GM19043 (cell line): ENCODE data around the gene POLR3E.

ENCODE experiments used
- ATAC-seq: cut with Tn5 transposase; IDR thresholded peaks from one replicate; pipeline ENCODE4 v1.9.1; 2021; ENCODE audit warnings: low read depth; ENCODE audit not compliant: unreplicated experiment

Gene POLR3E, protein sequence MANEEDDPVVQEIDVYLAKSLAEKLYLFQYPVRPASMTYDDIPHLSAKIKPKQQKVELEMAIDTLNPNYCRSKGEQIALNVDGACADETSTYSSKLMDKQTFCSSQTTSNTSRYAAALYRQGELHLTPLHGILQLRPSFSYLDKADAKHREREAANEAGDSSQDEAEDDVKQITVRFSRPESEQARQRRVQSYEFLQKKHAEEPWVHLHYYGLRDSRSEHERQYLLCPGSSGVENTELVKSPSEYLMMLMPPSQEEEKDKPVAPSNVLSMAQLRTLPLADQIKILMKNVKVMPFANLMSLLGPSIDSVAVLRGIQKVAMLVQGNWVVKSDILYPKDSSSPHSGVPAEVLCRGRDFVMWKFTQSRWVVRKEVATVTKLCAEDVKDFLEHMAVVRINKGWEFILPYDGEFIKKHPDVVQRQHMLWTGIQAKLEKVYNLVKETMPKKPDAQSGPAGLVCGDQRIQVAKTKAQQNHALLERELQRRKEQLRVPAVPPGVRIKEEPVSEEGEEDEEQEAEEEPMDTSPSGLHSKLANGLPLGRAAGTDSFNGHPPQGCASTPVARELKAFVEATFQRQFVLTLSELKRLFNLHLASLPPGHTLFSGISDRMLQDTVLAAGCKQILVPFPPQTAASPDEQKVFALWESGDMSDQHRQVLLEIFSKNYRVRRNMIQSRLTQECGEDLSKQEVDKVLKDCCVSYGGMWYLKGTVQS

DNA sequence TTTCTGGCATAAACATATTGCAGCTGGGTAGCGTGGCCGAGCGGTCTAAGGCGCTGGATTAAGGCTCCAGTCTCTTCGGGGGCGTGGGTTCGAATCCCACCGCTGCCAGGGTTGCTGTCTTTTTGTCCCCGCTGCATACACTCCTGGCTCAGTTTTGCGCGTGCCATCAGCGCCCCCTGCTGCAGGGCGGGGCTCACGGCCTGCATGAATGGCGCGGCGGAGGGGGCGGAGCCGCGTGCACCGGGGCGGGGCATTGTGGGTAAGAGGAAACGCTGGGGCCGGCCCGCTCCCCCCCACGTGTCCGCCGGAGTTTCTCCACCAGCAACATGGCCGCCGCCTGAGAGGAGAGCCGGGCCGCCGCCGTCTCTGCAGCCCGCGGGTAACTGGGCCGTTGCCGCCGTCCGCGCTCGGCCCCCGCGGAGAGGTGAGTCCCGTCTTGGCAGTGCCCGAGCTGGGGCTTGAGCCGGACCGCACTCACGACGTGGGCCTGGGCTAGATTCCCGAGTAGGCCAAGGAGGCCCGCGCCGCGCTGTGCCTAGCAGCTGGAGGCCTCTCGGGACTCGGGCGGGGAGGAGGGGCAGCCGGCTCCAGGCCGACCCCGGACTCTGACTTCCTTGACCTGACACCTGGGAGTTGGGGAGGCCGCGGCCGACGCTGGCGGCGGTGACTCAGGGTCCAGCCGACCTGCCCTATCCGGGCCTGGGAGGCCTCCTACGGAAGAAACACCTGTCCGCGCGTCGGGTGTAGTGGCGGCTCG lies at the start of gene POLR3E:
Gene POLR3E, plus strand, starts transcription at position 296 of the 757 bp plus-strand sequence. CDS start 5,560 bp downstream, outside the sequence.
- ATAC-seq = peak; percentile 84

- no peak for ATAC-seq
Observed at GRCh38 chr16:22250522-22250921, 46.7 kb upstream of the POLR3E start.

DNA sequence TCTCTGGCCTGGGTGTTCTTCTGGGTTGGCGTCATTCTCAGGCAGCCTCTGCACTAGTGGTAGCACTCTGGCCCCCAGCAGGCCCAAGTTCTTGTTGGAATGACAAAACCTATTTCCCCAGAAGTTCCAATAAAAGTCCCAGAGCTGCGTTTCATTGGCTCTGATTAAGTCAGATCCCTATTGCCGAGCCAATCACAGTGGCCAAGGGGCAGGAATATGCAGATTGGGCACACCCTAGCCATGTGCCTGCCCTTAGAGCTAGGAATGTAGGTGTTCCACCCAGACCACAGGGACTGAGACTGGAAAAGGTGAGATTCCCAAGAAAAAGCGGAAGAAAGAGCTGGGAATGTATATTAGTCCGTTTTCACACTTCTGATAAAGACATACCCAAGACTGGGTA lies 44.9 kb upstream of the POLR3E start:
- ATAC-seq = no peak

DNA sequence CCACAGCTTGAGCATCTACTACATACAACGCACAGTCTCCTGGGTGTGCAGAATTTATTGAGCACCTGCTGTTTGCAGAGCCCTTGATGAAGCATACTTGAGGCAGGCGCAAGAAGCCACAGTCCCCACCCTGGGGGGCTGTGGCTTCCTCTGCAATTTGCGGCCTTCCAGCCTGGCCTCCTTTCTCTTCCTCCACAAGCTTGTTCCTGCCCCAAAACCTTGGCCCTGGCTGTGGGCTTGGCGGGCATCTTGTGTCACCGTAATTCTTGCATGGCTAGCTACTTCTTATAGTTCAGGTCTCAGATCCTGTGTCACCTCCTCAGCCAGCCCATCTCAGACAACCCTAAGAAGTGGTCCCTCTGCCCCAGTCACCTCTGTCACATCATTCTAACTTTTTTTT lies 43.9 kb upstream of the POLR3E start:
- ATAC-seq = no peak

- ATAC-seq = no peak
Observed at GRCh38 chr16:22255335-22255734, 41.9 kb upstream of the POLR3E start.

- no peak for ATAC-seq
Observed at GRCh38 chr16:22257440-22257839, 39.8 kb upstream of the POLR3E start.

- no peak for ATAC-seq
Observed at GRCh38 chr16:22260490-22260889, 36.7 kb upstream of the POLR3E start.

DNA sequence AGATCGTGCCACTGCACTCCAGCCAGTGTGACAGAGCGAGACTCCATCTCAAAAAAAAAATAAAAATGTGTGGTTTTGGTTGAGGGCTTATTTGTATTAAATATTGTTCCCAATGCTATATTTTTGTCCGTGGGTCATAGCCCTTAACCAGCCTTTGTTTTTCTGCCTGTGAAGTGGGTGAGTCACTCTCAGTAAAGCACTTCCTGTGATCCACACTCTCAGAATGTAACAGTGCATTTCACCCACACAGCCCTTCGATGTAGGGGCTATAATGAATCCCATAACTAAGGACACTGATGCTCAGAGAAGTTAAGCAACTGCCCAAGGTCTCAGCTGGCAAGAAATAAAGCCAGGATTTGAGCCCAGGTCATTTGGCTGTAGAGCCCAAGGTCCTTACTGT lies 34.7 kb upstream of the POLR3E start:
- ATAC-seq = no peak

DNA sequence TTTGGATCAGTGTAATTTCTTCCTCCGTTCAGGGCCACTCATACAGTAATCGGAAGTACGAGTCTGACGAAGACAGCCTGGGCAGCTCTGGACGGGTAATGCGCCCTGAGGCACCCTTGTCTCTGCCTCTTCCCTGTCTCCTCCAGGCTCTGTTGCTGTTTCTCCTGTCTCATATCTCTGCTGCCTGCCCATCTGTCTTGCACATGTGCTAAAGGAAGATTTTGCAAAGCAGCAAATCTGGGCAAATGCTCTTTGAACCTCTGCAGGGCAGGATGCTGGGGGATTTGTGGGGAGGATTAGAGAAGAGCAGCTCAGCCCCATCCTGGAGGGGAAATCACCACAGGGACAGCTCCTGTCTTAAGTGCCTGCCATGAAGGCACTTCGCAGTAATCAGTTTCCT lies 32.4 kb upstream of the POLR3E start:
- no peak for ATAC-seq

DNA sequence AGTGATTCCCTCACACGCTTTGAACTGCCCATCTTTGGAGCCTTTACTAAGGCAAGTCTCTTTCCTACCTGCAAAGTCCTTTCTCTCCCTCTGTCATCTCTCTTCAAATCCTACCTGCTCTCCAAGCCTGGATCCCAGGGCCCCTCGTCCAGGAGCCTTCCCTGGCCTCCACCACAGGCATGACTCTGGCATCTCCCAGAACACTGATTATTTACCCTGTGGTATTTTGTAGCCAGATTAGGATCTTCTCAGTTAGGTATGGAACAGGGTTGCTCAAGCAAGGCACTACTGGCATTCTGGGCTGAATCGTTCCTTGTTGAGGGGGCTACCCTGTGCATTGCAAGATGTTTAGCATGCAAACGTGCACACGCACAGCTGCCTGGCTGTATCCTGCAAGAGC lies 31.9 kb upstream of the POLR3E start:
- no peak for ATAC-seq

- ATAC-seq = no peak
Observed at GRCh38 chr16:22266546-22266945, 30.7 kb upstream of the POLR3E start.

DNA sequence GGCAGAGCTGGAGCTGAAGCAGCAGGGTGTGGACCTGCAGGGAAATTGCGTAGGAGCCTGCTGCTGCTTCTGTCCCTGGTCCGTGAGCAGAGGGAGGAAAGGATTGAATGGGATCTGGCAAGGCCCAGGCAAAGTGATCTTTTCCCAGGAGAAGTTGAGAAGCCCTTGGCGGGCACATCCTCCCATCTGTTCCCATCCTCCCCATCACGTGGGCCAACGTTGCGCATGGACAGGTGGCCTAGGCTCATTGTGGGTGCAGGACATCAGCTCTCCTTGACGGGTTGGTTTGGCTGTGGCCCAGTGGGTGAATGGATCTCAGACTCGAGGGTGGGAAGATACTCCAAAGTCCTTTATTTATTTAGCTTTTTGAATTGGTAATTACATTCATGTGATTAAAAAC lies 29.4 kb upstream of the POLR3E start:
- ATAC-seq = no peak

DNA sequence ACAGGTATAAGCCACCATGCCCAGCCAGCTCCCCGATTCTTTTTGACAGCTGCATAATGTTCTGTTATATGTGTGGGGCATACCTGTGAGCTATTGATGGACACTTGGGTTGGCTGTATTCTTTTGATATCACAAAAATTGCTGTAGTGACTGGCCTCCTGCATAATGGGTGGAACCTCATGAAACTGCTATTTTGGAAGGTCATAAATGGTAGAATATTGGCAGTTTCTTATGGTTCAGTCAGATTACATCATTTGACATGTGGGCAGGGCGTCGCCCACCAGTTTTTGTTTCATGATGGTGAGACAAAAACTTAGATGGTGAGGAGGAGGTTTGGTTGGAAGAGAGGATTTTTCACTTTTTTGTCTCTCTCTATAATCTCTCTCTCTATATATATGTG lies 26.7 kb upstream of the POLR3E start:
- no peak for ATAC-seq

DNA sequence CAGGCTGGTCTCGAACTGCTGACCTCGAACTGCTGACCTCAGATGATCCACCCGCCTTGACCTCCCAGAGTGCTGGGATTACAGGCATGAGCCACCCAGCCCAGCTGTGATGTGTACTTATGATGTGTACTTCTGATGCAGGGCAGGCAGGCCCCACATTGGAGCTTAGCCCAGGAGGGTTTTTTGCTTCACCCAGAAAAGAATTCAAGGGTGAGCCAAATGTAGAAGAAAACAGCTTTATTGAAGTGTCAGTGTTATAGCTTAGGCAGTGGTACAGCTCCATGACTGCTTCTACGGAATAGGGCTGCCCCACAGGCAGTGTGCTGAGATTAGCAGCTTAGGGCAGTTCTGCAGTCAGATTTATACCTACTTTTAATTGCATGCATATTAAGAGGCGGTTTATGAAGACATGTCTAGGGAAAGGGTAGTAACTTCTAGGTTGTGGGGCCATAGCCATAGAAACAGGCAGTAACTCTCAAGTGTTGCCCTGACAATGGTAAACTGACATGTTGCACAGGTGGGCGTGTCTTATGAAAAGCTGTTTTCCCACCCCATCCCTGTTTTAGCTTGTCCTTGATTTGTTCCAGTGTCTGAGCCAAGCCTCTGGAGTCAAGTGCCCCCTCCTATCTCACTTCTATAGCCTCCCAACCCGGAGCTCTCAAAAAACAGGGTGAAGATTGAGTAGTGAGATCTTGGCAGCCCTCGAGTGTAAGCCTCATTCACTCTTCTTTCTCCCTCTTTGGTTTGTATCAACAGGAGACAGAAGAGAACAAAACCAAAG lies 24.1 kb upstream of the POLR3E start:
- no peak for ATAC-seq

DNA sequence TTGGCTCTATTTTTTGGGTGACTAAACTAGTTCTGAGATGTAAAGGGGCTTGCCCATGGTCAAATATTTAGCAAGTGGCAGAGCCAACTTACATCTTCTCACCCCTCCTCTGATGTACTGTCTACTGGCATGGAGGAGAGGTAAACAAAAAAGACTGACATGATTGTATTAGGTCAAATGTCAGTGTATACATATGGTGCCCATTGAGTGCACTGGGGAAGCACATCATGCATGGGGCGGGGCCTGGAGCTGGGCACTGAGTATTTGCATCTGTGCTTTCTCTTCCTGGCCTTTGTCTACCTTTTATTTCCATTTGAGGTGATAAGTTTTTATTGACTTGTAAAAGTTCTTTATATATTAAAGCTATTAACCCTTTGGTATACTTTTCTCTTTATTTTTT lies 22.3 kb upstream of the POLR3E start:
- ATAC-seq = no peak

GRCh38 chr16:22278441-22279230 lies 18.6 kb upstream of the POLR3E start:
- no peak for ATAC-seq

GRCh38 chr16:22282254-22282892 lies 14.8 kb upstream of the POLR3E start:
- no peak for ATAC-seq

DNA sequence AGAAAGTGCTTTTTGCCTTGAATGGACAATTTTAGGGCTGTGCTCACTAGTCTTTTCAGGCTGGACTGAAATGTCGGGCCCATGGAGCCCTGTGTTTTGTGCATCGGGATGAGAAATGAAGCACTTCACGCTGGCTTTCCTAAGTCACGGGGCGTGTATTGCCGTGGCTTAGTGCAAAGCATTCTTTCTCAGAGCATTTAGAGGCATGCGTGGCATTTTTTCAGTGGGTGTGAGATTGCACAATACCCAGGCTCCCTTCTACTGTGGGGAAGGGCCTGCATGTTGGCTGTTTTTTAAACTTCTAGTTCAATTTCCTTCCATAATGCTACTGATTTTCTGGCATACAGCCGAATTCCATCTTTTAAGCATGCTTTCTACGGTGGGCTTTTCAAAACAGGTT lies 12.6 kb upstream of the POLR3E start:
- no peak for ATAC-seq

GRCh38 chr16:22285080-22285479 lies 12.1 kb upstream of the POLR3E start:
- no peak for ATAC-seq
